GM18907 (cell line): ENCODE results near the gene ID2.

Experiments used
- ATAC-seq: cut with Tn5 transposase; IDR thresholded peaks from one replicate; pipeline ENCODE4 v1.9.1; 2021; ENCODE audit warnings: mild to moderate bottlenecking, moderate library complexity; ENCODE audit not compliant: unreplicated experiment

ID2 gene

GRCh38 chr2:8681786-8682692 lies at the start of gene ID2:
TSS of gene ID2 (plus strand) at chr2:8682056. CDS start at chr2:8682166, 110 bp downstream.
- ATAC-seq: peak; percentile 72

GRCh38 chr2:8632755-8633154 lies 49.1 kb upstream of the ID2 start:
- ATAC-seq: no peak

GRCh38 chr2:8633186-8633734 lies 48.6 kb upstream of the ID2 start:
- ATAC-seq: no peak

GRCh38 chr2:8633735-8634313 lies 48.0 kb upstream of the ID2 start:
- no peak for ATAC-seq

- no peak for ATAC-seq
Observed at GRCh38 chr2:8634466-8635172, 47.2 kb upstream of the ID2 start.

GRCh38 chr2:8636041-8636491 lies 45.8 kb upstream of the ID2 start:
- no peak for ATAC-seq

- ATAC-seq: no peak
Observed at GRCh38 chr2:8636721-8637636, 44.9 kb upstream of the ID2 start.

GRCh38 chr2:8638327-8638726 lies 43.5 kb upstream of the ID2 start:
- no peak for ATAC-seq

- no peak for ATAC-seq
Observed at GRCh38 chr2:8639122-8639635, 42.7 kb upstream of the ID2 start.

GRCh38 chr2:8640498-8640897 lies 41.4 kb upstream of the ID2 start:
- ATAC-seq: no peak

- ATAC-seq: no peak
Observed at GRCh38 chr2:8641301-8641965, 40.4 kb upstream of the ID2 start.

- no peak for ATAC-seq
Observed at GRCh38 chr2:8642366-8643068, 39.3 kb upstream of the ID2 start.

GRCh38 chr2:8643250-8643995 lies 38.4 kb upstream of the ID2 start:
- no peak for ATAC-seq

GRCh38 chr2:8643996-8644356 lies 37.9 kb upstream of the ID2 start:
- ATAC-seq: no peak

GRCh38 chr2:8644605-8645175 lies 37.2 kb upstream of the ID2 start:
- ATAC-seq: no peak

GRCh38 chr2:8645176-8645831 lies 36.6 kb upstream of the ID2 start:
- ATAC-seq: no peak

GRCh38 chr2:8646731-8647461 lies 35.0 kb upstream of the ID2 start:
- ATAC-seq: no peak
